Measurements from ENCODE around the gene UBE2J2.

UBE2J2 gene

DNA sequence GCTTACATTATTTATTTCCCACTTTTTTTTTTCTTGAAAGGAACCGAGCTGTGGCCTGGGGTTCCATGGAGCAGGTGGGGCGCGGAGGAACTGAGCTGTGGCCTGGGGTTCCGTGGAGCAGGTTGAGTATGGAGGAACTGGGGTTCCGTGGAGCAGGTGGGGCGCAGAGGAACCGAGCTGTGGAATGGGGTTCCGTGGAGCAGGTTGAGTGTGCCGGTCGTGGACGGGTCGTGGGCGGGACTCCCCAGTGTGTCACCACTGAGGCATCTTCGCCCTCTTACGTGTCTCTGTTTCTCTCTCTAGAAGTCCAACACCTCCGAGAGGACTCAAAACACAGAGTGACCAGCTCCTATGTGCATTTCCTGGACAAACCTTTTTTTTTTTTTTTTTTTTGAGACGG lies 5.4 kb upstream of the UBE2J2 start:
- no peak for DNase-seq

GRCh38 chr1:1278620-1279019 lies 5.0 kb upstream of the UBE2J2 start:
- no peak for DNase-seq

DNA sequence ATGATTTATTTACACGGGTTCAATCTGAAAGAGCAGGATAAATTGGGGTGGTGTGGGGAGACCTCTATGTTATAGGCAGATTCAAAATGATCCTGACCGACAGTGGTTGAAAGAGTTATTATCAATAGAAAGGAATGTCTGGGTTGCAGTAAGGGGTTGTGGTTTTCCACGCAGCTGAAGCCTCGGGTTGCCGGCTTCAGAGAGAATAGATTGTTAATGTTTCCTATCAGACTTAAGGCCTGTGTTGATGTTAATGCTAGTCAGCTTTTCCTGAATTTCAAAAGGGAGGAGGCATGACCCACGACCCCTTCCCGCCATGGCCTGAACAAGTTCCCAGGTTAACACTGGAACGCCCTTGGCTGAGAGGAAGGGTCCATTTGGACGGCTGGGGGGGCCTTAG lies 2.2 kb upstream of the UBE2J2 start:
- DNase-seq = no peak

DNA sequence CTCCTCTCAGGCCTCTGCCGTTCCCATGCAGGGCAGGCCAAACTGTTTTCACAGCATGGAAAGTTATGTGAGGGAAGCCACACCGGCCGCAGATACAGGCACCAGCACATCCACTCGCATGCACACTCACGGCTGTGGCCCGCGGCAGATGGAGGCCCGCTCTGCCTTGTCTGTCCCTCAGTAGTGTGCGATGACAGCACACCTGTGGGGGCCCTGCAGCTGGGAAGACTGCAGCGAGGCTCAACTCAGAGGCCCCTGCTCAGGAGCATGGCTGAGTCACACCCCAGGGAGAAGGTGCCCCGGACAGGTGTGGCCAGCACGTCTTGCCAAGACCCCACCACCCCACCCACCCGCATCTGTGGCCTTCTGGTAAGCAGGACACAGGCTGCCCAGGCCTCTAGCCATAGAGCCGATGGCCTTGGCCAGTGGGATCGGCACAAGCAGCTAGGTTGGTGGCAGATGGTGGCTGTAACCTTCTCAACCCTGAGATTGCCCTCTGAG lies 1.3 kb upstream of the UBE2J2 start:
- no peak for DNase-seq

DNA sequence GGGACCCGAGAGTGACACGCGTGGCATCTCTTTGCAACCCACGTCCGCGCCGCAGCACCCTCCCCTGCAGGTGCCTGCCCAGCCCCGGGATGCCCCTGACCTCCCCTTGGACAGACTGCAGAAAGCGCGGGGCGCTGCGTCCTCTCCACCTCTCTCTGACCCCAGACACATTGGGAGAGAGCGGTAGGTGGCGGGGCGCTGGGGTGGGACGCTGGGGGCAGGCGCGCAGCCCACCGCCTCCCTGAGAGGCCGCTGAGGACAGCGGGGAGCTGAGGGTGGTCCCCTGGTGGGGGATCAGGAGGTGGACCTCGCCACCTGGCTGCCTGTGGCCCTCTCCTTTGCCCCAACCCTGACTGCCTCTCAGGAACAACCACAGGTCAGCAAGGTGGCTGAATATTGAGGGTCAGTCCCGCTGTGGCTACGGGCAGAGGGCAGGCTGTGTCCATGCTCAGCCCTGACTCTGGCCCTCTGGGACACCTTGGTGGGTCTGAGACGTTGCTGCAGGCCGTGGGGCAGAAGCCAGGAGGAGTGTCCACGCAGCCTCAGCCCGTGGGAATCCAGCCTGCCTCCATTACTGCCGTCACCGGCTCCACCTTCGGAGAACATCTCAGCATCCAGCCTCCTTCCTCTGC lies 761 bp upstream of the UBE2J2 start:
- no peak for DNase-seq

GRCh38 chr1:1273209-1273511 lies 494 bp downstream of the UBE2J2 start:
- no peak for DNase-seq

DNA sequence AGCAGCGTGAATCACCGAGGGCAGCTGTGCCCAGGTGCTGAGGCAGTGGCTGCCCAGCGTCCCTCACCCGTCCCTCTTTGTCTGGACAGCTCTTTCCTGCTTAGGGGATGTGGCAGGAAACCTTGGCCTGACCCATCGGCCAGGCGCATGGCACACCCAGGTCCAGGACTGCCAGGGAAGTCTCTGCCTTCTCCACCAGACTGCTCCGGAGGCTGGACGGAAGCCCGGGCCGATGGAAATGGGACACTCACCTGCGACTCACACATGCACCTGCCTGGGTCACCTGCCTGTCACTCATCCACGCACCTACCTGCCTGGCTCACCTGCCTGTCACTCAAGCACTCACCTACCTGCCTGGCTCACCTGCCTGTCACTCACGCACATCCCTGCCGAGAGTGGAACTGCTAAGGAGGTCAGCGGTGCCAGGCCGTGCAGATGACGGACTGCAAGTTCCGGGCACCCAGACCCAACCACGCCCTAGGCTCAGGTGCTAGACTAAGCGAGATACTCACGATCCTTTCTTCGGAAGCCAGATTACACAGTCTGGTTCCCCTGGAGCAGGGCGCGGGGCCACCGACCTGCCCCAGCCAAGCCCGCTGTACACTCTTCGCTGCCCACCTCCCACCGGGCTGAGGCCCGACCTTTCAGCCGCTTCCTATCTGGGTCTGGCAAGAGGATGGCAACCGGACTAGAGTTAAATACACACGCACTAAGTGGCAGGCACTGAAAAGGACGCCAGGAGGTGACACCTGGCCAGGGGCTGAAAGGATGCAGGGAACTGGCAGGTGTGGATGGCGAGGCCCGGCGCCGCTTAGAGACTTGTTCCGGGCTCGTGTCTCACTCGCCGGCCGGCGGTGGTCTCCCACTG lies 1.1 kb downstream of the UBE2J2 start:
- no peak for DNase-seq

DNA sequence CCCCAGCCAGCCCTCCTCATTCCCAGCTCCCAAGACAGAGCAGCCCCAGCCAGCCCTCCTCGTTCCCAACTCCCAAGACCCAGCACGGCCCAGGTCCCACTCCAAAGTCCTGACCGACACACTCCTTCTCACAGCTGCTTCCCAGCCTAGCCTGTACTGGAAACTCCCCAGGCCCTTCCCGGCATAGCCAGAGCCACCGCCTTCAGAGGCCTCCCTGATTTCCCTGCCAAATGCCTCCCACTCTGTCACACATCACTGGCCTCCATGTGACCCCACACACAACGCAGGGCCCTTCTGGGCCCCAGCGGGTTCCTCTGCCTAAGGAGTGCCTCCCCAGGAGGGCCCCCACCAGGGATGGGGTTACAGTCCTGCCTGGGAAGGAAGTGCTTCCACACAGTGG lies 2.8 kb downstream of the UBE2J2 start:
- DNase-seq = no peak

DNA sequence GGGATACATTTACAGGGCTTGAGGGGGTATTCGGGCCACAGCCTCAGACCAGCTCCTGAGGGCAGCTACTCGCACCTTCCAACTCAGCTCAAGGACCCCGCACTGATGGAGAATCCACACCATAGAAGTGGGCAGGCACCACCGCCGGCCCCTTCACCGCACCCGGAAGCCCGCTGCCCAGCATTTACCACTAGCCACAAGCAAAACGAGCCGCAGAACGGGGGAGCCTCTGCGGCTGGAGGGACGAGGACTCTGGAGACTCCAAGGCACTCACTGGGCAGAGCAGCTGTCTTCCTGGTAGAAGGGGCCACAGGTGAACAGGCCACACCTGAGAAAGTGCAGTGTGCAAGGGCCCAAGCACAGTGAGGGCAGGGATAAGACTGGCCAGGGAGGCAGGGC lies 5.4 kb downstream of the UBE2J2 start:
- no peak for DNase-seq

GRCh38 chr1:1267488-1268283 lies 6.0 kb downstream of the UBE2J2 start:
- no peak for DNase-seq

GRCh38 chr1:1264868-1265272 lies 8.8 kb downstream of the UBE2J2 start:
- DNase-seq = no peak

- DNase-seq = no peak
Observed at GRCh38 chr1:1264026-1264425, 9.6 kb downstream of the UBE2J2 start.

GRCh38 chr1:1262758-1263157 lies 10.9 kb downstream of the UBE2J2 start:
- no peak for DNase-seq

DNA sequence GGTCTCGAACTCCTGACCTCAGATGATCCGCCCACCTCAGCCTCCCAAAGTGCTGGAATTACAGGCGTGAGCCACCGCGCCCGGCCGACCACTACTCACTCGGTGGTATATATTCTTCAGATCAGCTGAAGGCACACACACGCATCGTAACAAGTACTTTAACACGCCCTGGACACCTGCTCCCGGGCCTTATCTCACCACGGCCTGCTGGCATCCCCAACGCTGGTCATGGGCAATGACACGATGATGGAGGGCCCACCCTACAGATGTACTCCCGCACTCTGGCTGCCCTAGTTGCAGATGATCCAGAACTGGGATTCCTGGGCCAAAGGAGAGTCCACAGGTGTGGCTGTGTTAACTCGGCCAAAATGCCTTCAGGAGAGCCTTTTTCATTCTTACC lies 11.6 kb downstream of the UBE2J2 start:
- DNase-seq = no peak

- no peak for DNase-seq
Observed at GRCh38 chr1:1260843-1261560, 12.7 kb downstream of the UBE2J2 start.

DNA sequence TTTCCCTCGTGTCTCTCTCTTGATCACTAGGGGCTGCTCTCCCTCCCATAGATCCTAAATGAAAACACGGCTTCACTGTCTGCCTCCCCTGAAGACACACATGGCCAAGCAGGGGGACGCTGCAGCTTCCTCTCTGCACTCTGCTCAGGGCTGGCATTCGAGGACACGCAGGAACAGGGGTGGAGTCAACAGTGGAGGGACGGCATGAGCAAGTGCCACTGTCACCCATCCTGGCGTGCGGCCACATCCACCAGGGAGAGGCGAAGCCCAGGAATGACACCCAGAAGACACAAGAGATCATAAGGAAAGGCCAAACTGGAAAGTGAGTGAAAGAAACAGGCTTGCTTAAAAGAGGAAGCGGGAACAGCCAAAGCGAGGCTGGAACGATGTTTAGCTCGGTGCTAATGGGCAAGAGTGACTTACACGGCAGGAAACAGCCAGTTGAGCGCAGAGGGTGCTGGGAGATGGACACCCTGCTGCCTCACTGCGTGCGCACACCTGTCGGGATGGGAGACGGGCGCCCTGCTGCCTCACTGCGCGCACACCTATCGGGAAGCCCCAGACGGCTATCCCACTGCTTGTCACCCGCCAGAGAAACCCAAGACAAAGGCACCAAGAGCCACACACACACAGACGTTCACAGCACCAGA lies 13.6 kb downstream of the UBE2J2 start:
- DNase-seq = no peak

GRCh38 chr1:1259540-1259939 lies 14.1 kb downstream of the UBE2J2 start:
- DNase-seq = no peak

DNA sequence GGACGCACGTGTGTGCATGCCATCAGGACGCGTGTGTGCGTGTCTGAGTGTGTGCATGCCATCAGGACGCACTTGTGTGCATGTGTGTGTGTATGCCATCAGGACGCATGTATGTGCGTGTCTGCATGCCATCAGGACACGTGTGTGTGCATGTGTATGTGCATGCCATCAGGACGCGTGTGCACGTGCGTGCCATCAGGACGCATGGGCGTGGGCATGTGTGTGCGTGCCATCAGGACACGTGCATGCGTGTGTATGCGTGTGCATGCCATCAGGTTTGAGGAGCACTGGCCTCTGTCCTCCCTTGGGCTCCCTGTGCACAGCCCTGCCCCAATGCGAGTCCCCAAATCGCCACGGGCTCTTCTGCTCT lies 14.6 kb downstream of the UBE2J2 start:
- no peak for DNase-seq

DNA sequence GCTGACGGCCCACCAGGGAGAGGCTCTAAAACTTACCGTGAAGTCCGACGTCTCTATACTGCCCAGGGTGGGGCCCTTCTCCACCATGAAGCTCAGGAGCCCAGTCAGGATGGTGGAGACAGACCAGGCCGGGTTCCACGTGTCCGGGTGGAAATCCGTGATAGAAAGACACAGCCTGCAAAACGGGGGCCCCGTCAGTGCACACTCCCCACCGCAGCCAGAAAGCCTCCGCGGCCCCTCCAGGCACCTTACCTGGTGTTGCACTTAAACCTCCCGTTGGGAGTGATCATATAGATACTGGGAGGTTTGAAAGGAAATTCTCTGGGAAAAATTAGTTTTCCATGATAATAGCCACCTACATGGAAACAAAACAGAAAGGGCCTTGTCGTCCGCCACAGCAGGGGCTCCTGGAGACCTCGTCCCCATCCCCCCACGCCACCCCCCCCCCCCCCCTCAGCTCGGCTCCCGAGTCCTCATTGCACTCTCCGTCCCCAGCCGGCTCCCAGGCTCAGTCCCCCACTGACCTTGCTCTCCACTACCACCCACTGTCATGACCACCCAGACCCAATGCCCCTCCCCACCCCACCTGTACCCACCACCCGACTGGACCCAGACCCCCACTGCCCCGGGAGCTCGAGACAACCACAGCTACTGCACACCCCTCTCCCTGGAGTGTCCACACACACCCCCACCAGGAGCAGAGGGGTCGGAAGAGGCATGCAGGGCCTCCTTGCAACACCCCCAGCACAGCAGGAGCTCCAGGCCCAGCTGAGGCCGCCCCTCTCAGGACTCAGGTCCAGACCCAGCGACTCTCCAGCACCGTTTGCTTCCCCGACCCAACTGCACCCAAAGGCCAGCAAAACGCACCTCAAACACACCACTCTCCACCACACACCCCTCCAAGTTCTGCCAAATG lies 16.4 kb downstream of the UBE2J2 start:
- no peak for DNase-seq

- DNase-seq = no peak
Observed at GRCh38 chr1:1255611-1256010, 18.0 kb downstream of the UBE2J2 start.

- no peak for DNase-seq
Observed at GRCh38 chr1:1255078-1255477, 18.6 kb downstream of the UBE2J2 start.

DNA sequence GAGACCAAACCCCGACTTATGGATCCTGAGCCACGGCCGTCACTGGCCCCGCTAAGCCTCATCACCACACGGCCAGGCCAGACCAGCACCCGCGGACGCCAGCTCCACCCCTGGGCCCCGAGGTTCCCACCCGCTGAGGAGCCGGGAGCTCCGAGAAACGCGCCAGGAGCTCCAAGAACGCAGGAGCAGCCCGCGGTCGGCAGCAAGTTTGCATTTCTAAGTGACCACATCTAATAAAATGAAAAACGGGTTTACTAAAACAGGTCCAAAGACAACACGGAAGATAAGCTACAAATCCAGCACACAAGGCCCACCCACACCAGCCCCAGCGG lies 19.0 kb downstream of the UBE2J2 start:
- DNase-seq = no peak

Data from midbrain (tissue), 1 donor.